ENCODE results near the gene B4GALNT3. TPM values are rescaled to one million over a fixed set of nuclear protein-coding genes. Genes with fewer than 3 reads are reported as not detected.

Gene B4GALNT3
- total RNA-seq, 1 experiment from 2014 or later: 23.3 TPM

- Histone ChIP-seq H3K18ac (ENCODE audit: insufficient read length, low read depth, low read length) (no peak overlapping the region), H2BK15ac (ENCODE audit: low read depth, low read length) (no peak overlapping the region), H3T11ph (ENCODE audit: low read length) (no peak overlapping the region), H3K27ac (ENCODE audit: insufficient read length, low read depth, low read length) (no peak overlapping the region), H4K20me1 (ENCODE audit: control insufficient read depth, insufficient read depth, insufficient read length) (no peaks in the 10 kb centered on the region), H3K27me3 (ENCODE audit: insufficient read depth, low read length) (no peaks in the 10 kb centered on the region), H2BK20ac (ENCODE audit: low read depth, low read length, poor library complexity, severe bottlenecking) (no peak overlapping the region), H3K4me1 (ENCODE audit: insufficient read depth, low read length) (0 out of 2 replicates have a peak, but pooled peaks cover 1% of the 10 kb centered on the region), H3K79me2 (ENCODE audit: insufficient read depth, low read length) (no peaks in the 10 kb centered on the region), H4K91ac (ENCODE audit: insufficient read length, low read depth, low read length) (no peak overlapping the region), H4K8ac (replicated peaks; ENCODE audit: insufficient read length, low read depth, low read length) (no peak overlapping the region), H2BK120ac (ENCODE audit: low read depth, low read length, poor library complexity, severe bottlenecking) (no peak overlapping the region), H2AFZ (ENCODE audit: low read length) (no peak overlapping the region), H2AK5ac (ENCODE audit: insufficient read length, low read length) (no peak overlapping the region), H3K23me2 (ENCODE audit: insufficient read length, low read depth, low read length, poor library complexity, severe bottlenecking) (no peaks in the 10 kb centered on the region), H3K14ac (ENCODE audit: insufficient read depth, low read length) (no peak overlapping the region; the same call in 1 of the 2 replicates), H3K23ac (ENCODE audit: insufficient read length, low read depth, low read length) (no peak overlapping the region), H3K56ac (ENCODE audit: insufficient read length, low read depth, low read length) (no peak overlapping the region), H3K4me2 (ENCODE audit: insufficient read depth, insufficient read length, low read length) (no peak overlapping the region), H3K79me1 (ENCODE audit: insufficient read depth, low read depth, low read length, poor library complexity, severe bottlenecking) (no peaks in the 10 kb centered on the region), H2BK12ac (ENCODE audit: insufficient read length, low read depth, low read length) (no peak overlapping the region), H3K9ac (ENCODE audit: extremely low read depth, insufficient read length, low read length) (no peak overlapping the region), H3K4ac (ENCODE audit: low read depth, low read length) (no peak overlapping the region), H3K9me3 (ENCODE audit: control insufficient read depth, low read depth, low read length) (no peaks in the 10 kb centered on the region), H2BK5ac (ENCODE audit: insufficient read length, low read length) (no peak overlapping the region), H4K5ac (ENCODE audit: insufficient read length, low read depth, low read length) (no peak overlapping the region)
- Mint-ChIP-seq H3K27me3 (ENCODE audit: low read depth) (peaks cover 4% of the 10 kb centered on the region; the same call in 1 of the 2 replicates), H3K36me3 (ENCODE audit: insufficient read depth in 1 of 3, low read depth in 3 of 3) (no peaks in the 10 kb centered on the region), H3K27ac (no peak overlapping the region), H3K4me1 (peaks cover 8 to 11% of the 10 kb centered on the region in 2 experiments; a peak in 2 of 4 replicates), H3K9me3 (no peaks in the 10 kb centered on the region), H3K4me3 (no peak overlapping the region)
- no peak for TF ChIP-seq CTCF (conservative IDR thresholded peaks at IDR 0.05)
- WGBS (ENCODE audit: extremely low coverage, insufficient read length, low lambda C conversion rate): no CpG with 5 or more reads among the region's 13 CpGs
- no peak for DNase-seq
Measured at GRCh38 chr12:597926-598568, 138.3 kb downstream of the B4GALNT3 start.

All from H9 (cell line).